Heart right ventricle (tissue), 16 donors: Measurements from ENCODE around the gene FGF10. TPM values are rescaled to one million over a fixed set of nuclear protein-coding genes. Genes with fewer than 3 reads are reported as not detected.

Source experiments
- ATAC-seq, 8 donors: fragments of 200-7000 bp; cut with Tn5 transposase; one replicate each; pipeline ENCODE4 v1.9.1; 2020; ENCODE audit warnings: mild to moderate bottlenecking in 8 of 8, moderate library complexity in 8 of 8, moderate number of reproducible peaks in 1 of 8
- DNase-seq, 2 donors: peaks; one replicate each; pipeline ENCODE4 v3.0.0-alpha.2; 2020
- H3K27ac ChIP-seq, 10 donors: fragments of 200-600 bp; sonication (generic) in 2 of 10; one replicate each; pipeline versions ENCODE4 v1.5.0 to v1.8.0; 2020 to 2022; ENCODE audit warnings: mild to moderate bottlenecking in 3 of 10
- H3K27me3 ChIP-seq, 7 donors: fragments of 200-600 bp; one replicate each; pipeline ENCODE4 v1.8.0; 2021 to 2022; ENCODE audit warnings: mild to moderate bottlenecking in 2 of 7
- H3K36me3 ChIP-seq, 9 donors: fragments of 200-600 bp; sonication (generic) in 1 of 9; one replicate each; pipeline versions ENCODE4 v1.5.0 to v1.8.0; 2020 to 2022; ENCODE audit warnings: mild to moderate bottlenecking in 2 of 9
- H3K4me1 ChIP-seq, 9 donors: fragments of 200-600 bp; sonication (generic) in 1 of 9; one replicate each; pipeline versions ENCODE4 v1.5.0 to v1.8.0; 2020 to 2022; ENCODE audit warnings: mild to moderate bottlenecking in 4 of 9
- H3K4me3 ChIP-seq, 10 donors: fragments of 200-600 bp; sonication (generic) in 2 of 10; one replicate each; pipeline versions ENCODE4 v1.5.0 to v1.8.0; 2020 to 2022; ENCODE audit warnings: mild to moderate bottlenecking in 7 of 10, moderate library complexity in 2 of 10
- H3K9me3 ChIP-seq, 11 donors: fragments of 200-600 bp in 10 of 11; sonication (generic) in 2 of 11; one replicate each; pipeline versions ENCODE4 v1.5.0 to v1.8.0; 2013 to 2022; ENCODE audit warnings: mild to moderate bottlenecking in 2 of 11, control low read depth in 1 of 11, moderate library complexity in 1 of 11
- WGBS, 2 donors: extraction: QIAGEN DNeasy Blood & Tissue Kit; methylation state at CpG; one replicate each; pipeline ENCODE4 v1.1.7; 2013; ENCODE audit warnings: inconsistent platforms in 1 of 2; 5-methylcytosine and 5-hydroxymethylcytosine counted together
- intact Hi-C, 10 donors: fragments of 100-400 bp; cut with DNase I; formaldehyde crosslinking; loops; one replicate each; pipeline versions ENCODE4 v1.11.1 to v1.14.2; 2022
- polyA plus RNA-seq, 2 donors: library from polyadenylated mRNA; stranded (reverse); fragments of 200-250 nt; gene quantifications; one replicate each; pipeline ENCODE4 v1.2.3, GENCODE V29; 2013
- total RNA-seq, 10 donors: library from RNA; stranded (reverse); fragmentation: NEBNext Ultra II Directional in 3 of 10; extraction: Animal tissue kit (Norgen Biotek cat#: 25700) in 3 of 10; gene quantifications; one replicate each; pipeline versions ENCODE4 v1.2.1 to v1.2.4, GENCODE V29; 2021 to 2023
- TF ChIP-seq, protein P1 (sequence below), 9 donors: fragments of 200-600 bp; sonication (generic) in 2 of 9; IDR thresholded peaks; one replicate each; pipeline versions ENCODE4 v1.5.0 to v1.8.0; 2021 to 2022; ENCODE audit warnings: antibody characterized with exemption in 9 of 9, mild to moderate bottlenecking in 5 of 9, moderate library complexity in 1 of 9
- donor health status: Arrhythmogenic right ventricular cardiomyopathy.
- donor health status: ischemic (EF 13 %, LVEDD 7.1; RV severe dilation, severe dysfunction).
- donor health status: healthy with polysubstance abuse.
- donor health status: DM: no; HTN: yes; CAD: no.
- donor health status: DM: no; HTN: no; CAD: no.
- donor health status: ischemic (EF 25% LVEDD 6.9; RV normal size, moderate dysfunction).
- donor health status: ischemic (EF 25% LVEDD 5.7; RV mildly dilated, moderate dysfunction).
- donor health status: healthy.
- donor health status: DM: yes; HTN: yes; CAD: no.
- donor health status: Ischemic cardiomyopathy.
- donor health status: ischemic (EF 35%, LVEDD 5.7; RV mildly dilated, moderate dysfunction).
- donor health status: nonischemic (EF 11% LVEDD 7.7; RV severe dilation, severe dysfunction).
- donor health status: DM: yes; HTN: yes; CAD: no.
- donor health status: PGD.
- donor health status: ischemic (EF 29% LVEDD 5.4; RV normal size, mild dysfunction).
- donor health status: nonischemic (EF 23%, LVEDD 6.1; RV moderate dilation, normal function).

The FGF10 gene
- total and polyA plus RNA-seq, 12 donors, result 0.26 to 6.1 (median 0.66) TPM; not detected in 1

- Histone ChIP-seq H3K4me3 (no peak overlapping the region), H3K27me3 (no peaks in the 10 kb centered on the region), H3K4me1 (no peaks in the 10 kb centered on the region), H3K27ac (no peak overlapping the region), H3K36me3 (no peaks in the 10 kb centered on the region), H3K9me3 (peaks cover 0 to 15% (median 0%) of the 10 kb centered on the region in 11 donors)
- WGBS, 2 donors, result 63% methylated on average over 4 of the region's 4 CpGs
- TF ChIP-seq, protein P1, sequence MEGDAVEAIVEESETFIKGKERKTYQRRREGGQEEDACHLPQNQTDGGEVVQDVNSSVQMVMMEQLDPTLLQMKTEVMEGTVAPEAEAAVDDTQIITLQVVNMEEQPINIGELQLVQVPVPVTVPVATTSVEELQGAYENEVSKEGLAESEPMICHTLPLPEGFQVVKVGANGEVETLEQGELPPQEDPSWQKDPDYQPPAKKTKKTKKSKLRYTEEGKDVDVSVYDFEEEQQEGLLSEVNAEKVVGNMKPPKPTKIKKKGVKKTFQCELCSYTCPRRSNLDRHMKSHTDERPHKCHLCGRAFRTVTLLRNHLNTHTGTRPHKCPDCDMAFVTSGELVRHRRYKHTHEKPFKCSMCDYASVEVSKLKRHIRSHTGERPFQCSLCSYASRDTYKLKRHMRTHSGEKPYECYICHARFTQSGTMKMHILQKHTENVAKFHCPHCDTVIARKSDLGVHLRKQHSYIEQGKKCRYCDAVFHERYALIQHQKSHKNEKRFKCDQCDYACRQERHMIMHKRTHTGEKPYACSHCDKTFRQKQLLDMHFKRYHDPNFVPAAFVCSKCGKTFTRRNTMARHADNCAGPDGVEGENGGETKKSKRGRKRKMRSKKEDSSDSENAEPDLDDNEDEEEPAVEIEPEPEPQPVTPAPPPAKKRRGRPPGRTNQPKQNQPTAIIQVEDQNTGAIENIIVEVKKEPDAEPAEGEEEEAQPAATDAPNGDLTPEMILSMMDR (IDR thresholded peaks at IDR 0.05), result no peak
- ATAC-seq (no peak), DNase-seq (no peak)
- intact Hi-C loops, result no loop called here
These were observed 17.2 kb downstream of the FGF10 start for GRCh38 chr5:44372028-44372427.

GRCh38 chr5:44367203-44367602, 22.0 kb downstream of the FGF10 start:
- DNase-seq (no peak), ATAC-seq (no peak)
- TF ChIP-seq, protein P1 (IDR thresholded peaks at IDR 0.05), result no peak
- intact Hi-C loops, result no loop called here
- Histone ChIP-seq H3K27me3 (no peaks in the 10 kb centered on the region), H3K4me3 (no peak overlapping the region), H3K36me3 (no peaks in the 10 kb centered on the region), H3K9me3 (no peaks in the 10 kb centered on the region), H3K27ac (no peak overlapping the region), H3K4me1 (no peaks in the 10 kb centered on the region)
- 96 to 97% methylated on average over 1 of the region's 1 CpG for WGBS, 2 donors

DNA sequence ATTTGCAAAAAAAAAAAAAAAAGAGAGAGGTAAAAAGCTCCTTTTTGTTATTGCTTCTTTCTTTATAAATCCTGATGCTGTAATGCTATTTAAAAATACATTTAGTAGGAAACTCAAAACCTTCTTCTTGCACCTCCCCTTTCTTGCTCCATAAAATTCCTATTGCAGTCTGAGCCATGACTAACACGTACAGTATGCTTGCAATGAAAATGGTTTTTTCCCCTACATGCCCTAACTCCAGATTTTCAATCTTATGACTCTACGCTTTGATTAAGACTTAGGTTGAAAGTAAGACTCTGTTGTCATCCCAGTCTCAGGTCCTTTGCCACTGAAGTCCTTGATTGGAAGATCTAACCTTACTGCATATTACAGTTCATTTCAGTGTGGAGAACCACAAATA, 23.9 kb downstream of the FGF10 start:
- no peak overlapping the region for H3K4me3 ChIP-seq
- no peaks in the 10 kb centered on the region for H3K27me3 ChIP-seq
- DNase-seq (no peak), ATAC-seq (no peak)
- no peaks in the 10 kb centered on the region for H3K9me3 ChIP-seq
- intact Hi-C loops, result no loop called here
- no peak overlapping the region for H3K27ac ChIP-seq
- no peaks in the 10 kb centered on the region for H3K36me3 ChIP-seq
- H3K4me1 ChIP-seq, result no peaks in the 10 kb centered on the region
- WGBS, 2 donors, result 49% methylated on average over 2 of the region's 2 CpGs
- TF ChIP-seq, protein P1 (IDR thresholded peaks at IDR 0.05), result no peak

- TF ChIP-seq, protein P1 (IDR thresholded peaks at IDR 0.05), result no peak
- ATAC-seq, result no peak
- no peaks in the 10 kb centered on the region for H3K4me1 ChIP-seq
- DNase-seq, result no peak
- H3K4me3 ChIP-seq, result no peak overlapping the region
- no peaks in the 10 kb centered on the region for H3K36me3 ChIP-seq
- no peak overlapping the region for H3K27ac ChIP-seq
- H3K9me3 ChIP-seq, result no peaks in the 10 kb centered on the region
- intact Hi-C loops, result no loop called here
- no peaks in the 10 kb centered on the region for H3K27me3 ChIP-seq
- 88 to 91% methylated on average over 2 of the region's 2 CpGs for WGBS, 2 donors
These were observed 25.1 kb downstream of the FGF10 start for GRCh38 chr5:44364097-44364496.
